GM10847 (cell line): ENCODE measurements around the gene MIP.
A peak's percentile ranks its signal among the peaks of the same experiment; 100 is the strongest.

ENCODE experiments used
- POLR2A ChIP-seq: IDR thresholded peaks from 2 replicates; pipeline ENCODE4 v1.6.1; 2011; ENCODE audit not compliant: insufficient read length; ENCODE audit errors: extremely low read depth

MIP gene

DNA sequence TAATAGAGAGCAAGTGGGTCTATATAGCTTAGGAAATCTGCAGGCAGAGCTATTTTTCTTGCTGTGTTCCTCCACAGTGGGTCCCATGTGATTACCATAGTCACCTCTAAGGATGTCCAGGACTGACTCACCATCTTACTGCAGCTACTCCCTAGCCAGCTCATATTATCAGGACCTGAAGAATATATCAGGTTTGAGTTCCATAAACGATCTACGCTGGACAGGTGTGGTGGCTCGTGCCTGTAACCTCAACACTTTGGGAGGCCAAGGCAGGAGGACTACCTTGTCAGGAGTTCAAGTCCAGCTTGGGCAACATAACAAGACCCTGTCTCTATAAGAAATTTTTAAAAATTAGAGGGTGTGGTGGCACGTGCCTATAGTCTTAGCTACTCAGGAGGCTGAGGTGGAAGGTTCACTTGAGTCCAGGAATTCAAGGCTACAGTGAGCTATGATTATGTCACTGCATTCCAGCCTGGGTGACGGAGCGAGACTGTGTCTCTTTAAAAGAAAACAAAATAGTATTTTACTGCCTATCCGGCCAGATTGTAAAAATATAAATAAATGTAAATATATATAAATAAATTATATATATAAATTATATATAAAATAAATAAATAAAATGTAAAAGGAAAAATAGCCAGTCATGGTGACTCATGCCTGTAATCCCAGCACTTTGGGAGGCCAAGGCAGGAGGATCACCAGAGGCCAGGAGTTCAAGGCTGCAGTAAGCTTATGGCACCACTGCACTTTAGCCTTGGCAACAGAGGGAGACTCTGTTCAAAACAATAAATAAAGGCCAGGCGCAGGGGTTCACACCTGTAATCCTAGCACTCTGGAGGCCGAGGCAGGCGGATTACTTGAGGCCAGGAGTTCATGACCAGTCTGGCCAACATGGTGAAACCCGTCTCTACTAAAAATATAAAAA, 7.0 kb upstream of the MIP start:
- no peak for TF ChIP-seq POLR2A

DNA sequence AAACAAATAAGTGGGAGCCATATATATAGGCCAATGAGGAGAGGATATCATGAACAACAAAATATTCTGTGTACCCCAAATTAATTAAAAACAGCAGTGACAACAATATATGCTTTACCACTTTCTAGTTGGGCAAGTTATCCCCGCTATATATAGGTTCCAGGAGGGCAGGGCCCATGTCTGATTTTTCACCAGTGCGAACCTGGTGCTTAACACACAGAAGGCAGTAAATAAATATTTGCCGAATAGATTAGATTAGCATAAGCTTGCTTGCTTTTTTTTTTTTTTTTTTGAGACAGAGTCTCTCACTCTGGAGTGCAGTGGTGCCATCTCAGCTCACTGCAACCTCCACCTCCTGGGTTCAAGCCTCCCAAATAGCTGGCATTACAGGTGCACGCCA, 3.4 kb upstream of the MIP start:
- no peak for TF ChIP-seq POLR2A

DNA sequence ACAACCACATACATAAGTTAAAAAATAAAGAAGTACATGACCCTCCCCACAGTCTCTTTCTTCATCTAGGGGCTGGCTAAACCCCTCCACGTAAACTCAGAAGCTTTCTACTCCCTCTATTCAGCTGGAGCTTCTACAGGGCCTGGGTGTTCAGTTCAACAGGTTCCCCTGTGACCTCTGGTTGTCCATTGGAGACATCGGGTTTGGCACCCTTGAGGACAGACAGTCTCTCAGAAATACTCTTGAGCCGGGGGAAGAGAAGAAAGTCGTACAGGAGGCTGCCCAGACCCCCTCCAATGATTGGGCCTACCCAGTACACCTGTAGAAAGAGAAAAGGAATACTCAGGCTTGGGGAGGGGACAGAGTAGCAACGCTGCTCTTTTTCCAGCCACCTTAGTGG, 3.3 kb downstream of the MIP start:
- no peak for TF ChIP-seq POLR2A

DNA sequence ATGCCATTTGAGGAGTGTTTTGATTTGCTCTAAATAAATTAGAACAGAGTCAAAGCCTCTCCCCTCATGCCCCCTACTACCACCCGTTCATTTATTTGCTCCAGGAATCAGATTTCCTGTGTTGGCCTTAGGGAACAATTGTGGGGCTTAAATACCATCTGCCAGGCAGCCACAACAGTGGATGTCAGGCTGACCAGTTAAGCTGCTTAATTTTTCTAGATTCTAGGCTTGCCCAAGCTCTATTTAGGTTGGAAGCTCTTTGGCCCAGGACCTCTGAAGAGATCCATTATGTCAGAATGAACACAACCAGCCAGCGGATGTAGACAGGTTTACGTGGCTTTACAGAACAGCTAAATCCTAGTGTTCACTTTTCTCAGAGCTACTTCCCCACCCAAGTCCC, 4.2 kb downstream of the MIP start:
- no peak for TF ChIP-seq POLR2A

DNA sequence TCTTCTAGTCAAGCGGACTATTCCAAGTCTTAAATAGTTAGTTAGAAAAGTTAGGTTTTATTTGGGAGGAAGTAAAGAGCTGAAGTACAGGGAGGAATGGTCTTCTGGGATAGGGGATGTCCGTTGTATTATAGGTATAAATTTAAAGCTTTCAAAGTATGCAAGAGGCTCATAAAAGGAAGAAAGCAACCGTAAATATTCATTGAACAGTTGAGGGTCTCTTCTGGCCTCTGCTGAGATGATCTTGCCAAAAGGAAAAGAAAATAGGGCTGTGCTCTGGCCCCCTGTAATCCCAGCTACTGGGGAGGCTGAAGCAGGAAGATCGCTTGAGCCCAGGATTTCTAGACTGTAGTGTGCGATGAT, 4.9 kb downstream of the MIP start:
- TF ChIP-seq POLR2A = no peak

DNA sequence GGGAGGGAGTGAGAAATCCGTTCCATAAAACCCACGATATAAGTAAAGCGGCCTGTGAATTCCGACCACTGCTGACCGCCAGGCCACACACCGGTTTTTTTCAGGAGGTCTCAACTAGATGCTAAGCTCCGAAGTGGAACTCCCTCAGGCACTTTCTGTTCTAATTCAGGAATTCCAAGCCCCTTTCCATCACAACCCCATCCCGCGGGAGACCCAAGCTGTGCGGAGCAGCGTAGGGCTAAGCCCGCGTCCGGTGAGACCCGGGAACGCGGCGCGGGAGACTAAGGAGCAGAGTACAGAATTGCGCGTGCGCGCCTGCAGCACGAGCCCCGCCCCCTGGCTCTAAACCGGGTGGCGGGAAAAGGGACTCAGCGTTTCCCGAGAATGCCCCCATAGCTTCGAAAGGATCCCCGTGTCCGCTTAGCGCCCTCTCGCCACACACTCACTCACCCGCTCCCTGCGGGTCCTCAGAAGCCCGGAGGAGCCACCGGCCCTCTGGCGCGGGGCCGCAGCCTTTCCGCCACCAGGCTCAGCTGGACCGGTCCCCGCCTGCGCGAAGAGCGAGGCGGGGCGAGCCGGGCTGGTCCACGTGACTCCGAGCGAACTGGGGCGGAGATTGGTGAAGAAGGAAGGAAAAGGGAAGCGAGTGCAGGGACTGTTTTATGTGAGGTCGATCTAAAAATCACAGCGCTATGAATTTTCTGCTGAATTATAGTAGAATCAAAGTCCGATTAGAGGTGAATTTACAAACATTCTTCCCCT, 5.4 kb downstream of the MIP start, which contains the start of gene TIMELESS:
Gene TIMELESS, minus strand, starts transcription at position 567 of the 762 bp plus-strand sequence. CDS start 15,256 bp downstream, outside the sequence.
- peak; percentile 70 for TF ChIP-seq POLR2A

DNA sequence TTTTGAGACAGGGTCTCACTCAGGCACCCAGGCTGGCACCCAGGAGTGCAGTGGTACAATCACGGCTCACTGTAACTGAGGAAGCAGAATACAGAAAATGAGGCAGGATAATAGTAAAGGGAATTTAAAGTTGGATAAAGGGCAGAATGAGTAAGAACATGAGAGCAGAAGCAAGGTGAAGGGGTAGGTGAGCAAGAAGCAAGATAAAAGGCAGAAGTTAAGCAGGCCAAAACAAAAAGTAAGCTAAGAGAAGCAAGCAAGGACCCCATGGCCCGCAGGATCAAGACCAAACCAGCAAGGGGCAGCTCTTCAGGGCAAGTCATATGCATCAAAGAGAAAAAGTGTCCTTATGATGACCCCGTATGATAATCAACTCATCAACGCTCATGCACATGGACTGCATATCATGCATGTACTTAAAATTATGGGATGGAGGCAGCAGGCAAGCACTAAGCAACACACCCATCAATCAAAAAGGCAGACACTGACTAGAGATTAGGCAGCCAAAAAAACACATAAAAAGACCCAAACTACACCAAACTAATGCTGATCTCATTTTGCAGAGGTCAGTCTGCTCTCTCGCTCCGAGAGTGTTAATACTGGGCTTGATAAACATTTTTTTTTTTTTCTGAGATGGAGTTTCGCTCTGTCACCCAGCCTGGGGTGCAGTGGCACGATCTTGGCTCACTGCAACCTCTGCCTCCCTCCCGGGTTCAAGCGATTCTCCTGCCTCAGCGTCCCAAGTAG, 16.9 kb downstream of the MIP start:
- no peak for TF ChIP-seq POLR2A

DNA sequence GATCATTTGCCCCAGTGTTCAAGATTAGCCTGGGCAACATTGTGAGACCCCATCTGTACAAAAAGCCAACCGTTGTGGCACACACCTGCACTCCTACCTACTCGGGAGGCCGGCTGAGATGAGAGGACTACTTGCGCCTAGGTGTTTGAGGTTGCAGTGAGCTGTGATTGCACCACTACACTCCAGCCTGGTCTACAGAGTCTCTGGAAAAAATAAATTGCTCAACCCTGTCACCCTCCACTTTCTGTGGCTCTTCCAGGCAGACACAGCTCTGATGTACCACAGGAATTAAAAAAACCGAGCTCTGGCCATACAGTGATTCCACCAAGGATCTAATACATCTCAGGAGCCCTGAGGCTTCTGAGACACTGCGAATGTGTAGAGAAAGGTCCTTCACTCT, 19.6 kb downstream of the MIP start:
- TF ChIP-seq POLR2A = no peak

DNA sequence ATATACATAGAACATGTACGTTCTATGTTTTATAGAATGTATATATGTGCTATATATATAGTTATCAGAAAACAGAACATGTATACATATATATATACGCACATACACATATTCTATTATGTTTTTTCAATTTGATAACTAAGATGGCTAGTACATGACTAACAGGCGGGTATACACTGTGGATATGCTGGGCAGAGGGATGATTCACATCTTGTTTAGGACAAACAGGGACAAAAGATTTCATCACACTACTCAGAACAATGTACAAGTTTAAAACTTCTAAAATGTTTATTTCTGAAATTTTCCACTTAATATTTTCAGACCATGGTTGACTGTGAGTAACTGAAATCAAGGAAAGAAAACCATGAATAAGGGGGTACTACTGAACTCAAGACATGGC, 22.6 kb downstream of the MIP start:
- TF ChIP-seq POLR2A = no peak

DNA sequence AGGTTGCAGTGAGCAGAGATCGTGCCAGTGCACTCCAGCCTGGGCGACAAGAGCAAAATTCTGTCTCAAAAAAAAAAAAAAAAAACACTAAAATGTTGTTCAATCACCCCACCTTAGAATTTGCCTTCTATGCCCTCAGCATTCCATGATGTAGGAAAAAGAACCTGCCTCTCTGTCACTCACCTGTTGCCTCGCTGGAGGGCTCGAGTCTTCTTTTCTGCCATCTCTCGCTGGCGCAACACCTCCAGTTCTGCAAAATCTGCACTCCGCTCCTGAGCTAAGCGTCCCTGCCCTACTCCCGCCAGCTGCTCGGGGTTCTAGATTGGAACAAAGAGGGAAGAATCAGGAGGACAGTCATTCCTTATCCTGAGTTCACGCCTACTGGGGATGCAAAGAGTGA, 23.2 kb downstream of the MIP start:
- no peak for TF ChIP-seq POLR2A

DNA sequence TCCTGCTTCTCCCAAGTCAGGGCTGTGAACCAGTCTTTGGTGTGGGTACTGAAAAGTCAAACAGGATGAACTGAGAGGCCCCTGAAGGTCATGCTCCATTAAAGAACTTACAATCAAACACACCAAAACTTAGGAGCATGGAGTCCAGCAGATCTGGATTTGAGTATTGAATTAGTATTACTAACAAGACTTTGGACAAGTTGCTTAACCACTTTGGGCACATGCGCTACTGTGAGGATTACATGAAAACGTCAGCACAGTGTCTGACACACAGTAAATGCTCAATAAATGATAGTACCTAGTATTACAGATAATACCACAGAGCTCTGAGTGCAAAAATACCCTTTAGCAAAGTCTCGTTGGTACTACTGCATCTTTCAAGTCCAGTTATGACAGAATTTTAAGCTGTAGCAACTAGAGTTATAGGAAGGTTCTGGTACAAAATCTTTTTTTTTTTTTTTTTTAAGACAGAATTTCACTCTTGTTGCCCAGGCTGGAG, 28.5 kb downstream of the MIP start:
- no peak for TF ChIP-seq POLR2A

DNA sequence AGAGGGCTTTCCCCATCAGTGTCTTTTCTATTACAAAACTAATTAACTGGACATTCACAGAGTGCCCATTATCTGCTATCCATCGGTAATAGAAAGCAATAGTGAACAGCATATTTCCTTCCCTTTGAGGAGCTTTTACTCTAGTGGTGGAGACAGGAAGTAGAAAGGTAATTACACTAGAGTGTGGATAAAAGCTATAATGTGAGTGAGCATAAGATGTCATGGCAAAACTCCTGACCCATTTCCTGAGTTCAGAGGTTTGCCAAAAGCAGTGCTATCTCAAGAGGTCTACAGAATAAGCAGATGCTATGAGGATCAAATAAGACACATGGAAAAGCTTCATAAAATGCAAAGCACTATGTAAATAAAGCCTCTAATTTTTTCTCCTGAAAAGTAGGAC, 29.3 kb downstream of the MIP start:
- TF ChIP-seq POLR2A = no peak

DNA sequence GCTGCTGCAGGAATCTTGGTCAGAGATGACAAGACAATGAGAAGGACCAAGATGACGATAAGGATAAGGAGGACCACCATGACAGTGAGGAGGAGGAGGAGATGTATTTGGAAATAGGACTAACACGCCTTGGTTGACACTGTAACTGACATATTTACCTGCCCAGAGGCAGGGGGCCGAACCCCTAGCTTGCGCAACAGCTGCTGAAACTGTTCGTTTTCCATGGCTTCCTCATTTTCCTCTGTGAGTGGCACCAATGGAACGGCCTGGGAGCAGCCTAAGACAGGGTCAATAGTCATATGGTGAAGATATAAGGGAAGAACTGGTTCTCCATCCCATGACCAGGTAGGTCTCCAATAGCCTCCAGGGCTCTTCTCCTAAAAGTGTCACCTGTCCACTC, 34.0 kb downstream of the MIP start:
- TF ChIP-seq POLR2A = no peak

DNA sequence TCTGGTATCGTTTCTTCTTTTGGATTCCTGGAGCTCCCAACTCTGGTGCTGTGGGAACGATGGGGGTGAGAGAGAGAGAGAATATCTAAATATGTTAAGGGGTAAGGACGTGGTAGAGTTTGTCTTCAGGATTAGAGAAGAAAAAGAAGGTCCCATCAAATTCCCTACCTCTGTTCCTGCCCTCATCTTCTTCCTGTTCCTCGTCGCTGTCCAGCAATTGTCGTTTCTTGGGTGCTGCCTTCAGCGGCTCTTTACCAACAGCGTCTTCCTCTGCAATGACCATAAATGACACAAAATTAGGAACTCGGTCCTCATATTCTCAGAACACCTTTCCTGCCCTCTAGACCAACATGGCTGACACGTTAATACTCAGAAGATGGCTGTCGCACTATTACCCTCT, 36.7 kb downstream of the MIP start:
- TF ChIP-seq POLR2A = no peak

DNA sequence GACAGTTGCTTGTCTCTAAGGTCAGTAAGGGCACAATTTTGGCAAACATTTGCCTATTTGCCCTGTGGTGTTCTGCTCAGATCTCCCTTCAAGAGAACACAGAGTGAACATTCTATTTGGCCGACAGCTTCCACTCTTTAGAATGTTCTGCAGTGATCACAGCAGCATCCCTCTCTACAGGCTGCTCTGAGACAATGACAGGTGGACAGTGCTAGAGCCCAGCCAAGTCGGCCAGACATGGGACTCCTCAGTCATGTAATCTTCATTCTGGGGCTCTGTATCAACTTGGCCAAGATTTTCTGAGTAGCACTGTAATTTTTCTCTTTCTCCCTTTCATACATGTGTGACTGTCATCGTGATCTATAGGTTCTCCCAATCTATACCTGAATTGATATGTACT, 40.1 kb downstream of the MIP start:
- no peak for TF ChIP-seq POLR2A
